GM13977 (cell line): ENCODE measurements around the gene PFAS.
A peak's percentile ranks its signal among the peaks of the same experiment; 100 is the strongest.

Source experiments
- DNase-seq: peaks from one replicate; pipeline ENCODE4 v3.0.0; 2012; ENCODE audit warnings: low spot score
- CTCF ChIP-seq: IDR thresholded peaks from 2 replicates; pipeline ENCODE4 v1.5.1; 2012; ENCODE audit warnings: mild to moderate bottlenecking, control low read depth; ENCODE audit not compliant: insufficient read depth; ENCODE audit errors: extremely low read depth, missing control alignments
- in situ Hi-C: fragments of 300-500 bp; cut with MboI; formaldehyde crosslinking; loops from one replicate; pipeline ENCODE4 v1.12.0; 2022; ENCODE audit warnings: low sequenced_read_pairs, low pct_unique_long_range_greater_than_20kb, mixed read lengths, inconsistent platforms; ENCODE audit not compliant: unreplicated experiment

PFAS gene

GRCh38 chr17:8223356-8224126, 25.5 kb upstream of the PFAS start:
- DNase-seq: peak; percentile 42
- in situ Hi-C loops: no loop called here
- TF ChIP-seq CTCF: peak; percentile 51

- DNase-seq: no peak
- no peak for TF ChIP-seq CTCF
- in situ Hi-C loops: no loop called here
Observed at GRCh38 chr17:8224891-8225812, 23.9 kb upstream of the PFAS start.

- in situ Hi-C loops: no loop called here
- no peak for DNase-seq
- TF ChIP-seq CTCF: no peak
Observed at GRCh38 chr17:8225813-8226535, 23.1 kb upstream of the PFAS start.

GRCh38 chr17:8226536-8227237, 22.4 kb upstream of the PFAS start:
- peak; percentile 60 for DNase-seq
- TF ChIP-seq CTCF: no peak

GRCh38 chr17:8227238-8227581, 21.9 kb upstream of the PFAS start:
- no peak for TF ChIP-seq CTCF
- in situ Hi-C loops: no loop called here
- no peak for DNase-seq

More at GRCh38 chr17:8226536-8227237, 22.4 kb upstream of the PFAS start:
- in situ Hi-C loops: no loop called here

- in situ Hi-C loops: no loop called here
- no peak for DNase-seq
- TF ChIP-seq CTCF: no peak
Observed at GRCh38 chr17:8231701-8232100, 17.4 kb upstream of the PFAS start.
